NCI-H748 (cell line): ENCODE data around the gene ATG5.

Experiments
- DNase-seq: peaks from one replicate; lab custom pipeline; 2025; ENCODE audit not compliant: unreplicated experiment; lab: John Stamatoyannopoulos, UW

The ATG5 gene

GRCh38 chr6:106325336-106326178, at the start of gene ATG5:
Gene ATG5 (minus strand): TSS chr6:106325760. CDS start chr6:106316208, 9,552 bp downstream.
- peak; percentile 99 for DNase-seq

- no peak for DNase-seq
Measured at GRCh38 chr6:106373502-106374239, 48.1 kb upstream of the ATG5 start.

- no peak for DNase-seq
Measured at GRCh38 chr6:106372838-106373501, 47.4 kb upstream of the ATG5 start.

GRCh38 chr6:106370639-106371038, 45.1 kb upstream of the ATG5 start:
- no peak for DNase-seq

- DNase-seq = no peak
Measured at GRCh38 chr6:106369739-106370138, 44.2 kb upstream of the ATG5 start.

- DNase-seq = no peak
Measured at GRCh38 chr6:106363401-106364138, 38.0 kb upstream of the ATG5 start.

GRCh38 chr6:106360989-106361430, 35.5 kb upstream of the ATG5 start:
- peak; percentile 74 for DNase-seq

GRCh38 chr6:106360410-106360988, 34.9 kb upstream of the ATG5 start, which contains the start of gene CRYBG1:
Gene CRYBG1 (plus strand): TSS chr6:106360717. CDS start chr6:106360909, 192 bp downstream.
- DNase-seq = peak; percentile 95

- no peak for DNase-seq
Measured at GRCh38 chr6:106359959-106360409, 34.4 kb upstream of the ATG5 start.

GRCh38 chr6:106356378-106356777, 30.8 kb upstream of the ATG5 start:
- DNase-seq = no peak

- DNase-seq = peak; percentile 76
Measured at GRCh38 chr6:106347219-106347618, 21.7 kb upstream of the ATG5 start.

GRCh38 chr6:106339334-106340029, 13.9 kb upstream of the ATG5 start:
- DNase-seq = peak; percentile 77

GRCh38 chr6:106334646-106335448, 9.3 kb upstream of the ATG5 start:
- peak; percentile 73 for DNase-seq

- no peak for DNase-seq
Measured at GRCh38 chr6:106324726-106325335, 729 bp downstream of the ATG5 start.

- DNase-seq = no peak
Measured at GRCh38 chr6:106321940-106322339, 3.6 kb downstream of the ATG5 start.

GRCh38 chr6:106318851-106319250, 6.7 kb downstream of the ATG5 start:
- no peak for DNase-seq

- no peak for DNase-seq
Measured at GRCh38 chr6:106318061-106318460, 7.5 kb downstream of the ATG5 start.

GRCh38 chr6:106316375-106316766, 9.2 kb downstream of the ATG5 start:
- no peak for DNase-seq
